Astrocyte (in vitro differentiated cells and primary cell): Measurements from ENCODE around the gene GOT1. TPM values are rescaled to one million over a fixed set of nuclear protein-coding genes. Genes with fewer than 3 reads are reported as not detected.
A peak's percentile ranks its signal among the peaks of the same experiment; 100 is the strongest.

Source experiments
- DNase-seq: peaks from one replicate; pipeline ENCODE4 v3.0.0-alpha.2; 2010; ENCODE audit warnings: low read depth
- FAIRE-seq: peaks from 2 replicates; lab custom pipeline; 2011; peaks lifted over from hg19 to GRCh38; lab: Jason Lieb, UNC
- H2AFZ ChIP-seq: 2 replicates; pipeline ENCODE4 v1.6.0; 2012; ENCODE audit warnings: low read depth, low read length, inconsistent platforms
- H3K27ac ChIP-seq: 2 replicates; pipeline ENCODE4 v1.5.1; 2011; ENCODE audit warnings: low read depth, low read length, inconsistent platforms
- H3K27me3 ChIP-seq: 2 replicates; pipeline ENCODE4 v1.6.0; 2011; ENCODE audit warnings: low read length, inconsistent platforms; ENCODE audit not compliant: insufficient read depth
- H3K36me3 ChIP-seq: 2 replicates; pipeline ENCODE4 v1.5.1; 2011; ENCODE audit warnings: low read length, inconsistent platforms; ENCODE audit not compliant: insufficient read depth
- H3K4me1 ChIP-seq: 2 replicates; pipeline ENCODE4 v1.5.1; 2011; ENCODE audit warnings: low read length, inconsistent platforms; ENCODE audit not compliant: insufficient read depth
- H3K4me2 ChIP-seq: 2 replicates; pipeline ENCODE4 v1.6.0; 2012; ENCODE audit warnings: low read length, inconsistent platforms
- H3K4me3 ChIP-seq: 2 replicates; pipeline ENCODE4 v1.5.1; 2011; ENCODE audit warnings: low read depth, mild to moderate bottlenecking, low read length, inconsistent platforms; ENCODE audit not compliant: insufficient read depth
- H3K79me2 ChIP-seq: 2 replicates; pipeline ENCODE4 v1.6.0; 2012; ENCODE audit warnings: mild to moderate bottlenecking, low read length, inconsistent platforms; ENCODE audit not compliant: insufficient read depth
- H3K9ac ChIP-seq: 2 replicates; pipeline ENCODE4 v1.6.0; 2012; ENCODE audit warnings: mild to moderate bottlenecking, low read length, inconsistent platforms
- H3K9me3 ChIP-seq: 2 replicates; pipeline ENCODE4 v1.5.1; 2012; ENCODE audit warnings: low read depth, mild to moderate bottlenecking, low read length, inconsistent platforms; ENCODE audit not compliant: insufficient read depth
- H4K20me1 ChIP-seq: 2 replicates; pipeline ENCODE4 v1.6.0; 2012; ENCODE audit warnings: low read length, inconsistent platforms; ENCODE audit not compliant: insufficient read depth
- H3K27ac Mint-ChIP-seq: one replicate; pipeline ENCODE4 v1.8.0; 2021; ENCODE audit warnings: mild to moderate bottlenecking, mixed read lengths; ENCODE audit not compliant: unreplicated experiment
- H3K27me3 Mint-ChIP-seq: one replicate; pipeline ENCODE4 v1.8.0; 2021; ENCODE audit warnings: low read depth, mixed read lengths; ENCODE audit not compliant: unreplicated experiment
- H3K36me3 Mint-ChIP-seq: one replicate; pipeline ENCODE4 v1.8.0; 2021; ENCODE audit warnings: low read depth, mixed read lengths; ENCODE audit not compliant: unreplicated experiment
- H3K4me1 Mint-ChIP-seq: one replicate; pipeline ENCODE4 v1.8.0; 2021; ENCODE audit warnings: low read depth, mixed read lengths; ENCODE audit not compliant: unreplicated experiment
- H3K4me3 Mint-ChIP-seq: one replicate; pipeline ENCODE4 v1.8.0; 2021; ENCODE audit warnings: mild to moderate bottlenecking, moderate library complexity, mixed read lengths; ENCODE audit not compliant: unreplicated experiment
- H3K9me3 Mint-ChIP-seq: one replicate; pipeline ENCODE4 v1.8.0; 2021; ENCODE audit warnings: mild to moderate bottlenecking, mixed read lengths; ENCODE audit not compliant: unreplicated experiment
- EZH2 ChIP-seq: IDR thresholded peaks from 2 replicates; pipeline ENCODE4 v1.6.1; 2012; ENCODE audit warnings: mild to moderate bottlenecking, low read length, inconsistent platforms; ENCODE audit not compliant: insufficient read depth
- total RNA-seq: library from RNA; stranded (reverse); gene quantifications from 2 replicates; pipeline ENCODE4 v1.2.1, GENCODE V29; 2021
- TF ChIP-seq, protein P1 (sequence below): IDR thresholded peaks from 2 replicates; pipeline ENCODE4 v1.5.1; 2011; ENCODE audit warnings: low read depth, mild to moderate bottlenecking, inconsistent platforms, low read length, moderate library complexity; ENCODE audit not compliant: insufficient read depth

Gene GOT1
- total RNA-seq, 1 donor from 2014 or later = 46.8 TPM

- peak overlapping the region; percentile 37 for H3K4me2 ChIP-seq
- no peaks in the 10 kb centered on the region for H3K9me3 ChIP-seq
- no peaks in the 10 kb centered on the region for H3K9me3 Mint-ChIP-seq
- DNase-seq (peak; percentile 22), FAIRE-seq (no peak)
- peaks cover 4% of the 10 kb centered on the region for H3K4me1 ChIP-seq
- no peak overlapping the region for H2AFZ ChIP-seq
- no peak overlapping the region for H3K9ac ChIP-seq
- no peaks in the 10 kb centered on the region for H3K36me3 ChIP-seq
- H3K79me2 ChIP-seq = no peaks in the 10 kb centered on the region
- H3K4me3 Mint-ChIP-seq = no peak overlapping the region
- H3K36me3 Mint-ChIP-seq = no peaks in the 10 kb centered on the region
- no peak for TF ChIP-seq EZH2
- TF ChIP-seq, protein P1, sequence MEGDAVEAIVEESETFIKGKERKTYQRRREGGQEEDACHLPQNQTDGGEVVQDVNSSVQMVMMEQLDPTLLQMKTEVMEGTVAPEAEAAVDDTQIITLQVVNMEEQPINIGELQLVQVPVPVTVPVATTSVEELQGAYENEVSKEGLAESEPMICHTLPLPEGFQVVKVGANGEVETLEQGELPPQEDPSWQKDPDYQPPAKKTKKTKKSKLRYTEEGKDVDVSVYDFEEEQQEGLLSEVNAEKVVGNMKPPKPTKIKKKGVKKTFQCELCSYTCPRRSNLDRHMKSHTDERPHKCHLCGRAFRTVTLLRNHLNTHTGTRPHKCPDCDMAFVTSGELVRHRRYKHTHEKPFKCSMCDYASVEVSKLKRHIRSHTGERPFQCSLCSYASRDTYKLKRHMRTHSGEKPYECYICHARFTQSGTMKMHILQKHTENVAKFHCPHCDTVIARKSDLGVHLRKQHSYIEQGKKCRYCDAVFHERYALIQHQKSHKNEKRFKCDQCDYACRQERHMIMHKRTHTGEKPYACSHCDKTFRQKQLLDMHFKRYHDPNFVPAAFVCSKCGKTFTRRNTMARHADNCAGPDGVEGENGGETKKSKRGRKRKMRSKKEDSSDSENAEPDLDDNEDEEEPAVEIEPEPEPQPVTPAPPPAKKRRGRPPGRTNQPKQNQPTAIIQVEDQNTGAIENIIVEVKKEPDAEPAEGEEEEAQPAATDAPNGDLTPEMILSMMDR = no peak
- no peaks in the 10 kb centered on the region for H4K20me1 ChIP-seq
- H3K27me3 ChIP-seq = peaks cover 2% of the 10 kb centered on the region
- H3K27ac Mint-ChIP-seq = no peak overlapping the region
- H3K4me1 Mint-ChIP-seq = peaks cover 43% of the 10 kb centered on the region
- H3K27ac ChIP-seq = no peak overlapping the region
- no peaks in the 10 kb centered on the region for H3K27me3 Mint-ChIP-seq
- no peak overlapping the region for H3K4me3 ChIP-seq
These were observed 60.9 kb downstream of the GOT1 start for GRCh38 chr10:99369551-99369950.

DNA sequence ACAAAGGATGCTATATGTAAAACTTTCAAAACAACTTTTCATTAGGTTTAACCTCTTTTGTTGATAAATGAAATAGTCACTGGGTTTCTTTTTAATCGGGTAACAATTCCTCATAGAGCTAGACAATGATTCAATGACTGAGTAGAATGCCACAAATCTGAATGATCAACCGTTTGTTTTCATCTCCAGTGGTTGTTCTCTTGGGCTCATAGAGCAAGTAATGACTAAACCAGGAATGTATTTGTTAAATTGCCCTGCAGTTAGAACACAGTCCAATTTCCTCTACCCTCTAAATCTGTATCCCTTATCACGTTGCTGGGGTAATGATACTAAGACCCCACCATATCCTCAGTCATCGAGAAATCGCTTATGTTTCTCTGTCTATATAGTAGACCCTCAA, 61.3 kb downstream of the GOT1 start:
- Mint-ChIP-seq H3K9me3 (no peaks in the 10 kb centered on the region), H3K27ac (peak overlapping the region; percentile 96), H3K4me1 (peaks cover 46% of the 10 kb centered on the region), H3K36me3 (no peaks in the 10 kb centered on the region), H3K27me3 (no peaks in the 10 kb centered on the region), H3K4me3 (no peak overlapping the region)
- Histone ChIP-seq H3K4me3 (no peak overlapping the region), H3K9ac (no peak overlapping the region), H3K4me1 (peaks cover 4% of the 10 kb centered on the region), H2AFZ (no peak overlapping the region), H3K79me2 (no peaks in the 10 kb centered on the region), H3K36me3 (no peaks in the 10 kb centered on the region), H3K27me3 (peaks cover 2% of the 10 kb centered on the region), H3K9me3 (no peaks in the 10 kb centered on the region), H4K20me1 (no peaks in the 10 kb centered on the region), H3K4me2 (peak overlapping the region; percentile 37), H3K27ac (no peak overlapping the region)
- FAIRE-seq = peak; percentile 56
- DNase-seq = peak; percentile 11
- TF ChIP-seq, protein P1 = no peak
- TF ChIP-seq EZH2 = no peak

DNA sequence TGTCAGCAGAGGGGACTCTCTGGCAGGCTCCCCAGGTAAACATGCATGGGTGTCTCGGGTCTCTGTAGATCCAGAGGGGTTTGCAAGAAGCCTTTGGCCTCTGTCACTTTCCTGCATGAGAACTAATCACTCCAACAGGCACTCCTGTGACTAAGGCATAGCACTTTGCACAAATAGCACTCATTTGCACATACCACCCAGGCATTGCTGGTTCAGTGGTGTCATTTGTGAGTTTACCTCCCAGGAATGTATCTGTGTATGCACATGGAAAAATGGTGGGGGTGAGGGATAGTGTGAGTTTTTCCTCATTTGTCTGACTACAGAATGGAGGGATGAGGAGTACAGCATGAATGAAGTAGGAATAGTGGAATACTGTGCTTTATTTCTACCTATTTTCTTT, 61.8 kb downstream of the GOT1 start:
- no peaks in the 10 kb centered on the region for H3K79me2 ChIP-seq
- H3K27me3 ChIP-seq = peaks cover 2% of the 10 kb centered on the region
- no peak overlapping the region for H3K4me3 ChIP-seq
- no peaks in the 10 kb centered on the region for H3K9me3 ChIP-seq
- FAIRE-seq (no peak), DNase-seq (peak; percentile 50)
- no peak for TF ChIP-seq EZH2
- TF ChIP-seq, protein P1 = no peak
- Mint-ChIP-seq H3K36me3 (no peaks in the 10 kb centered on the region), H3K4me1 (peaks cover 46% of the 10 kb centered on the region), H3K27me3 (no peaks in the 10 kb centered on the region), H3K9me3 (no peaks in the 10 kb centered on the region), H3K27ac (peak overlapping the region; percentile 96), H3K4me3 (peak overlapping the region; percentile 52)
- H4K20me1 ChIP-seq = no peaks in the 10 kb centered on the region
- no peak overlapping the region for H2AFZ ChIP-seq
- no peak overlapping the region for H3K27ac ChIP-seq
- no peaks in the 10 kb centered on the region for H3K36me3 ChIP-seq
- H3K4me2 ChIP-seq = peak overlapping the region; percentile 37
- no peak overlapping the region for H3K9ac ChIP-seq
- peaks cover 4% of the 10 kb centered on the region for H3K4me1 ChIP-seq
